TTC549 (cell line): ENCODE measurements around the gene TMTC1.
"Not testable (repeated sequence)": the region's sequence is repeated elsewhere in the genome, so short reads cannot be mapped to it uniquely, and the experiment has no call there.

Experiments used
- FAIRE-seq: peaks from 2 replicates; lab custom pipeline; 2012; peaks lifted over from hg19 to GRCh38; lab: Jason Lieb, UNC

TMTC1 gene

GRCh38 chr12:29566441-29566840, 217.3 kb downstream of the TMTC1 start:
- FAIRE-seq = no peak

- no peak for FAIRE-seq
Measured at GRCh38 chr12:29565727-29566126, 218.0 kb downstream of the TMTC1 start.

GRCh38 chr12:29564925-29565324, 218.8 kb downstream of the TMTC1 start:
- FAIRE-seq = no peak

- no peak for FAIRE-seq
Measured at GRCh38 chr12:29563636-29564035, 220.1 kb downstream of the TMTC1 start.

GRCh38 chr12:29563071-29563470, 220.7 kb downstream of the TMTC1 start:
- FAIRE-seq = no peak

GRCh38 chr12:29562110-29562804, 221.5 kb downstream of the TMTC1 start:
- FAIRE-seq = no peak

- FAIRE-seq = no peak
Measured at GRCh38 chr12:29561664-29562071, 222.1 kb downstream of the TMTC1 start.

- FAIRE-seq = no peak
Measured at GRCh38 chr12:29559198-29559597, 224.5 kb downstream of the TMTC1 start.

GRCh38 chr12:29556363-29556762, 227.4 kb downstream of the TMTC1 start:
- no peak for FAIRE-seq

- FAIRE-seq = not testable (repeated sequence)
Measured at GRCh38 chr12:29555451-29555850, 228.3 kb downstream of the TMTC1 start.

GRCh38 chr12:29552994-29553748, 230.6 kb downstream of the TMTC1 start:
- no peak for FAIRE-seq

GRCh38 chr12:29552324-29552927, 231.3 kb downstream of the TMTC1 start:
- peak; percentile 46 for FAIRE-seq

- no peak for FAIRE-seq
Measured at GRCh38 chr12:29551812-29552211, 231.9 kb downstream of the TMTC1 start.

- FAIRE-seq = no peak
Measured at GRCh38 chr12:29547864-29548263, 235.9 kb downstream of the TMTC1 start.

GRCh38 chr12:29547151-29547632, 236.6 kb downstream of the TMTC1 start:
- FAIRE-seq = no peak

GRCh38 chr12:29546000-29546399, 237.7 kb downstream of the TMTC1 start:
- no peak for FAIRE-seq

GRCh38 chr12:29545102-29545467, 238.7 kb downstream of the TMTC1 start:
- no peak for FAIRE-seq

- no peak for FAIRE-seq
Measured at GRCh38 chr12:29544428-29545101, 239.2 kb downstream of the TMTC1 start.

GRCh38 chr12:29543036-29543435, 240.7 kb downstream of the TMTC1 start:
- no peak for FAIRE-seq

- FAIRE-seq = no peak
Measured at GRCh38 chr12:29537298-29537697, 246.4 kb downstream of the TMTC1 start.

- no peak for FAIRE-seq
Measured at GRCh38 chr12:29534935-29535334, 248.8 kb downstream of the TMTC1 start.

- FAIRE-seq = no peak
Measured at GRCh38 chr12:29533815-29534489, 249.8 kb downstream of the TMTC1 start.
